ENCODE results near the gene YAP1.

Gene YAP1

GRCh38 chr11:102252339-102252891, 142.2 kb downstream of the YAP1 start:
- Histone ChIP-seq H3K9ac (ENCODE audit: low read length) (no peak overlapping the region), H3K27me3 (replicated peaks; ENCODE audit: insufficient read depth, low read length) (no peaks in the 10 kb centered on the region), H3K79me2 (ENCODE audit: low read length) (no peaks in the 10 kb centered on the region), H3K36me3 (replicated peaks; ENCODE audit: insufficient read depth, low read length) (no peaks in the 10 kb centered on the region), H3K4me2 (ENCODE audit: low read depth, low read length) (no peak overlapping the region), H3K27ac (ENCODE audit: low read length) (no peak overlapping the region), H3K9me3 (replicated peaks; ENCODE audit: insufficient read depth, low read length) (no peaks in the 10 kb centered on the region), H3K4me3 (ENCODE audit: low read length) (no peak overlapping the region), H4K20me1 (ENCODE audit: insufficient read depth, low read length) (no peaks in the 10 kb centered on the region), H3F3A (ENCODE audit: insufficient read depth, low read length) (no peaks in the 10 kb centered on the region), H3K4me1 (ENCODE audit: low read length) (no peaks in the 10 kb centered on the region), H2AFZ (ENCODE audit: low read length) (no peak overlapping the region), H3K9me2 (replicated peaks; ENCODE audit: insufficient read depth, low read length) (no peaks in the 10 kb centered on the region)
- TF ChIP-seq CTCF (IDR thresholded peaks at IDR 0.05; ENCODE audit: low read length) (no peak), EZH2 (optimal IDR thresholded peaks at IDR 0.05; ENCODE audit: low read depth, low read length) (no peak), EZH2phosphoT487 (IDR thresholded peaks at IDR 0.05; ENCODE audit: low read length) (no peak)
- no peak for DNase-seq

GRCh38 chr11:102253020-102253715, 142.9 kb downstream of the YAP1 start:
- Histone ChIP-seq H3K27me3 (replicated peaks; ENCODE audit: insufficient read depth, low read length) (no peaks in the 10 kb centered on the region), H2AFZ (ENCODE audit: low read length) (no peak overlapping the region), H3F3A (ENCODE audit: insufficient read depth, low read length) (no peaks in the 10 kb centered on the region), H3K4me2 (ENCODE audit: low read depth, low read length) (no peak overlapping the region), H3K36me3 (replicated peaks; ENCODE audit: insufficient read depth, low read length) (no peaks in the 10 kb centered on the region), H3K4me1 (ENCODE audit: low read length) (no peaks in the 10 kb centered on the region), H3K27ac (ENCODE audit: low read length) (no peak overlapping the region), H3K79me2 (ENCODE audit: low read length) (no peaks in the 10 kb centered on the region), H4K20me1 (ENCODE audit: insufficient read depth, low read length) (no peaks in the 10 kb centered on the region), H3K9me3 (replicated peaks; ENCODE audit: insufficient read depth, low read length) (no peaks in the 10 kb centered on the region), H3K4me3 (ENCODE audit: low read length) (no peak overlapping the region), H3K9ac (ENCODE audit: low read length) (no peak overlapping the region), H3K9me2 (replicated peaks; ENCODE audit: insufficient read depth, low read length) (no peaks in the 10 kb centered on the region)
- TF ChIP-seq EZH2phosphoT487 (IDR thresholded peaks at IDR 0.05; ENCODE audit: low read length) = no peak
- TF ChIP-seq EZH2 (optimal IDR thresholded peaks at IDR 0.05; ENCODE audit: low read depth, low read length) = no peak
- no peak for TF ChIP-seq CTCF (IDR thresholded peaks at IDR 0.05; ENCODE audit: low read length)
- DNase-seq = no peak

GRCh38 chr11:102254047-102254446, 143.8 kb downstream of the YAP1 start:
- TF ChIP-seq EZH2phosphoT487 (IDR thresholded peaks at IDR 0.05; ENCODE audit: low read length) (no peak), CTCF (IDR thresholded peaks at IDR 0.05; ENCODE audit: low read length) (peak; percentile 26), EZH2 (optimal IDR thresholded peaks at IDR 0.05; ENCODE audit: low read depth, low read length) (no peak)
- no peak overlapping the region for H3K27ac ChIP-seq (ENCODE audit: low read length)
- H3K4me2 ChIP-seq (ENCODE audit: low read depth, low read length) = no peak overlapping the region
- no peaks in the 10 kb centered on the region for H3K9me2 ChIP-seq (replicated peaks; ENCODE audit: insufficient read depth, low read length)
- H3F3A ChIP-seq (ENCODE audit: insufficient read depth, low read length) = no peaks in the 10 kb centered on the region
- H3K4me3 ChIP-seq (ENCODE audit: low read length) = no peak overlapping the region
- no peaks in the 10 kb centered on the region for H4K20me1 ChIP-seq (ENCODE audit: insufficient read depth, low read length)
- H2AFZ ChIP-seq (ENCODE audit: low read length) = no peak overlapping the region
- no peaks in the 10 kb centered on the region for H3K4me1 ChIP-seq (ENCODE audit: low read length)
- no peaks in the 10 kb centered on the region for H3K9me3 ChIP-seq (replicated peaks; ENCODE audit: insufficient read depth, low read length)
- H3K79me2 ChIP-seq (ENCODE audit: low read length) = no peaks in the 10 kb centered on the region
- no peak for DNase-seq
- no peak overlapping the region for H3K9ac ChIP-seq (ENCODE audit: low read length)
- H3K27me3 ChIP-seq (replicated peaks; ENCODE audit: insufficient read depth, low read length) = no peaks in the 10 kb centered on the region
- H3K36me3 ChIP-seq (replicated peaks; ENCODE audit: insufficient read depth, low read length) = no peaks in the 10 kb centered on the region

All from MM.1S (cell line).